GM19238 (cell line): ENCODE data around the gene RUNDC3A.
A peak's percentile ranks its signal among the peaks of the same experiment; 100 is the strongest.
"Not testable (repeated sequence)": the region's sequence is repeated elsewhere in the genome, so short reads cannot be mapped to it uniquely, and the experiment has no call there.

Source experiments
- DNase-seq: peaks from one replicate; pipeline ENCODE4 v3.0.0; 2011; ENCODE audit warnings: low spot score; ENCODE audit not compliant: insufficient read length

Gene RUNDC3A

GRCh38 chr17:44358066-44358465 lies 49.7 kb downstream of the RUNDC3A start:
- no peak for DNase-seq

GRCh38 chr17:44359006-44359405 lies 50.6 kb downstream of the RUNDC3A start:
- no peak for DNase-seq

GRCh38 chr17:44359458-44360143 lies 51.2 kb downstream of the RUNDC3A start:
- no peak for DNase-seq

- DNase-seq: no peak
These were observed 51.7 kb downstream of the RUNDC3A start for GRCh38 chr17:44360144-44360533.

GRCh38 chr17:44360826-44361225 lies 52.4 kb downstream of the RUNDC3A start:
- no peak for DNase-seq

GRCh38 chr17:44361292-44362260 lies 53.2 kb downstream of the RUNDC3A start:
- no peak for DNase-seq

- DNase-seq: no peak
These were observed 54.1 kb downstream of the RUNDC3A start for GRCh38 chr17:44362459-44362948.

- peak; percentile 60 for DNase-seq
These were observed 54.7 kb downstream of the RUNDC3A start for GRCh38 chr17:44362949-44363612.

GRCh38 chr17:44363613-44364159 lies 55.3 kb downstream of the RUNDC3A start, which contains the start of gene FAM171A2:
Gene FAM171A2, minus strand, starts transcription at chr17:44363853. Its CDS starts 139 bp downstream, at chr17:44363714.
- DNase-seq: peak; percentile 86

GRCh38 chr17:44365051-44365450 lies 56.6 kb downstream of the RUNDC3A start:
- DNase-seq: not testable (repeated sequence)

GRCh38 chr17:44367231-44367979 lies 59.0 kb downstream of the RUNDC3A start:
- DNase-seq: no peak
